HG03097 (cell line): ENCODE measurements around the gene TAAR2.
A peak's percentile ranks its signal among the peaks of the same experiment; 100 is the strongest.
"Not testable (repeated sequence)": the region's sequence is repeated elsewhere in the genome, so short reads cannot be mapped to it uniquely, and the experiment has no call there.

ENCODE experiments used
- ATAC-seq: cut with Tn5 transposase; IDR thresholded peaks from one replicate; pipeline ENCODE4 v1.9.1; 2021; ENCODE audit not compliant: unreplicated experiment, low FRiP score

TAAR2 gene

GRCh38 chr6:132616677-132617076 lies 7.4 kb downstream of the TAAR2 start:
- ATAC-seq = no peak

- no peak for ATAC-seq
Measured at GRCh38 chr6:132614554-132614953, 9.5 kb downstream of the TAAR2 start.

GRCh38 chr6:132612449-132613108 lies 11.5 kb downstream of the TAAR2 start:
- ATAC-seq = peak; percentile 52

- ATAC-seq = no peak
Measured at GRCh38 chr6:132611616-132612015, 12.5 kb downstream of the TAAR2 start.

GRCh38 chr6:132607544-132608233 lies 16.4 kb downstream of the TAAR2 start:
- ATAC-seq = peak; percentile 67

GRCh38 chr6:132604635-132605152 lies 19.4 kb downstream of the TAAR2 start:
- no peak for ATAC-seq

- ATAC-seq = not testable (repeated sequence)
Measured at GRCh38 chr6:132600900-132601299, 23.2 kb downstream of the TAAR2 start.

- ATAC-seq = peak; percentile 73
Measured at GRCh38 chr6:132598473-132598872, 25.6 kb downstream of the TAAR2 start.

GRCh38 chr6:132596201-132596600 lies 27.9 kb downstream of the TAAR2 start:
- ATAC-seq = no peak

- ATAC-seq = no peak
Measured at GRCh38 chr6:132592855-132593254, 31.2 kb downstream of the TAAR2 start.

- no peak for ATAC-seq
Measured at GRCh38 chr6:132590362-132590761, 33.7 kb downstream of the TAAR2 start.

- no peak for ATAC-seq
Measured at GRCh38 chr6:132589454-132589853, 34.6 kb downstream of the TAAR2 start, which contains the start of gene TAAR5. Gene TAAR5 (minus strand): TSS chr6:132589741. CDS start chr6:132589686, 55 bp downstream.

- no peak for ATAC-seq
Measured at GRCh38 chr6:132587424-132587823, 36.7 kb downstream of the TAAR2 start.

GRCh38 chr6:132584698-132585097 lies 39.4 kb downstream of the TAAR2 start:
- ATAC-seq = no peak

- no peak for ATAC-seq
Measured at GRCh38 chr6:132571774-132572173, 52.3 kb downstream of the TAAR2 start.

- no peak for ATAC-seq
Measured at GRCh38 chr6:132570221-132570777, 53.8 kb downstream of the TAAR2 start, which contains the start of gene TAAR6. Gene TAAR6 (plus strand): TSS chr6:132570322. CDS start chr6:132570322, 0 bp downstream.

GRCh38 chr6:132569170-132569569 lies 54.9 kb downstream of the TAAR2 start:
- ATAC-seq = no peak

GRCh38 chr6:132568611-132569010 lies 55.5 kb downstream of the TAAR2 start:
- no peak for ATAC-seq

- no peak for ATAC-seq
Measured at GRCh38 chr6:132567566-132567965, 56.5 kb downstream of the TAAR2 start.
